NCI-H460 (cell line): ENCODE data around the gene IMPDH2. TPM values are rescaled to one million over a fixed set of nuclear protein-coding genes. Genes with fewer than 3 reads are reported as not detected.

Source experiments
- DNase-seq: peaks from one replicate; pipeline ENCODE4 v3.0.0-alpha.2; 2016; ENCODE audit warnings: low read depth; ENCODE audit errors: extremely low read depth
- polyA plus RNA-seq: library from polyadenylated mRNA; depleted of rRNA; stranded (reverse); fragments of >200 nt; gene quantifications from 2 replicates; pipeline ENCODE4 v1.2.3, GENCODE V29; 2014; cell fraction: nucleus; rRNA removed
- total RNA-seq: library from RNA; depleted of rRNA; stranded (reverse); fragments of >200 nt; shearing (Covaris generic); gene quantifications from 2 replicates; pipeline ENCODE4 v1.2.3, GENCODE V29; 2014; rRNA removed

Gene IMPDH2
- 496 and 547 TPM in 2 replicates for total RNA-seq
- polyA plus RNA-seq = 290 and 370 TPM in 2 replicates

DNA sequence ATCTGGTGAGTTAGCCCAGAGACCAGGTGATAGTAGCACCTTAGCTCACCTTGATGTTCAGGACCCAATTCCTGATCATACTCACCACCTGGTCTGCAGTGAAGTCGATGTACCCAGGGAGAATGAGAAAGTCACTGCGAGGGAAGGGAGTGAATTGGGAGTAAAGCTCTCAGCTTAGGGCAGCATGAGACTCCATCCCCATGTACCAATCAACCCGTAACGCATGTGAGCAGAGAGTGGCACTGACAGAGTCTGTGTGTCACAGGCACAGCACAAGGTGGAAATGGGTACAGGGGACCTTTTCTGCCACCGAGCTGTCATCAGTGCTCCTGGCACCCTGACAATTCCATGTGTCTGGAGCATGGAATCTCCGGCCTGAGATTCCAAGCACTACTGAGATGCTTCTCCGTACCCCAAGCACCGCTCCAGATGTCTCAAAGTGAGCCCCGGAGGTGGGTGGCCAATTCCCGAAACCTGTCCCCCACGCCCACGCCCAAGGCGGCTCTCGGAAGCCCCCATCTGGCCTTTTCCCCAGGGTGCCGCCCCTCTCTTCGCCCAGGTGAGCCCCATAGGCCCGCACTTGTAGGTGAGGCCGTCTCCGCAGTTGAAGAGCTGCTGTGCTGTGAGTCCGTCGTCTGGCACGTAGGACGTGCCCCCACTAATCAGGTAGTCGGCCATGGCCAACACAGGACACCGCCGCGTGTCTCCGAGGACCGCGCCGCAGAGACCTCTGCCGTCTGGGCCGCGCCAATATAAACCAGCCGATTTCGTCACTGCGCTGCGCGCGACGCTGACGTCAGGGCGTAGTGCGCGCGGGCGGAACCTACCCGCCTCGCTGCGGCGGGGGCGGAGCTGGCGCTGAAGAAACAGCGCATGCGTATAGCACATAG is at the start of gene IMPDH2:
Gene IMPDH2, minus strand, starts transcription at position 726 of the 890 bp plus-strand sequence. Its CDS starts 48 bp downstream, at position 678.
- DNase-seq = peak; percentile 87

DNA sequence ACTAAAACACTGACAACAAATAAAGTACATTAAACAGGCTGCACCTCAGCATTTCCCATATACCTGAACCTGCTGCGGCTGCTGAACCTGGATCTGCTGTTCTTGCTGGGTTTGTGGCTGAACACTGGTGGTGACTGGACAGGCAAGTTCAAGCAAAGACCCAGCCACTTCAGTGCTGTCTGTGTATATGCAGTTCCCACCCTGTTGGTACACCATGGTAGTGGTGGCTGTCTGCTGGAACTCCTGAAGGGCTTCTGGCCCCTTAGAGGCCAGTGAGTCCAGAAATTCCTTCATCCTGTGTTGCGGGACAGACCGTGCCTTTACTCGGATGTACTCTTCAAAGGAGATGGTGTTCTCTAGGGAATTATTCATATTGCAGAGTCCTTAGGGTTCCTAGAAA is 47.4 kb upstream of the IMPDH2 start:
- no peak for DNase-seq

DNA sequence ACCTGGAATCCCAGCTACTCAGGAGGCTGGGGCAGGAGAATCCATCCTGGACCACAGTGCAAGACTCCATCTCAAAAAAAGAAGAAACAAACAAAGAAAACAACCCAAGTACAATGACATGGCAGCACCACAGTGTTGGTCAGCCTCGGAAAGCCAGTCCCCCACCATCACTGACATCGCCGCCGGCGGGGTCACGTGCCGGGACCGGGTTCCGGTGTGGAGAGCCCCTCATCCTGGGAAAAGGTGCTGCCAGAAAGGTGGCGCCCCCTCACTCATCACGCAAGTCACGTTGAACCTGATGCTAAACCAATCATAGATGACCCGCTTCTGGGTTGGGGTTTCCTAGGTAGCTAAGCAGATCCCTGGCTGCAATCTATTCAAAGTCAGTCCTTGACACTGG is 46.9 kb upstream of the IMPDH2 start:
- no peak for DNase-seq

DNA sequence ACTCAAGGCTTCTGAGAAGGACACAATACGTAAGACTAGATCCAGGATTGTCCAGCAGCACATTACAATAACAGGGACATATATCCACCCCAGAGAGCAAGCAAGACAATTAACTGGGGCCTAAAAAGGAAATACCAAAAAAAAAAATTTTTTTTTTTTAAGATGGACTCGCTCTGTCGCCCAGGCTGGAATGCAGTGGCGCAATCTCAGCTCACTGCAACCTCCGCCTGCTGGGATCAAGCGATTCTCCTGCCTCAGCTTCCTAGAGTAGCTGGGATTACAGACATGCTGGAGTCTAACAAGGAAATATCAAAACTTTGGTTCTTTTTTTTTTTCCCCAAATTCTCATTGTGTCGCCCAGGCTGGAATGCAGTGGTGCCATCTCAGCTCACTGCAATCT is 28.8 kb upstream of the IMPDH2 start:
- no peak for DNase-seq

DNA sequence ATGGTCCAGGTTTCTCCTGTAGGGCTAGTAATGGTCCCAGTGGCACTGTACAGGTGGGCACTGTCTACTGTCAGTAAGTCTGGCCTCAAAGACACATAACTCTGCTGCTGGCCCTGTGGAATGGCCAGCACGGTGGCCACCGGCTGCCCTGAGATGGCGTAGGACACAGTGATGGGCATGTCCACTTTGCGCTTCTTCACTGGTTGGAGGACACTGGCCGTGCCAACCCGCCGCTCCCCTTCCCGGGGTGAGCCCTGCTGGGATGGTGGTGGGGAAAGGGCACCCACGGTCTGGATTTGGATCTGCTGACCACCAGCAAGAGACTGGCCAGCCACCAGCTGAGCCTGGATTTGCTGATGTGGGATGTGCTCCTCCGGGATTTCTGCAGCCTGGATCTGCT is 28.1 kb upstream of the IMPDH2 start:
- no peak for DNase-seq

DNA sequence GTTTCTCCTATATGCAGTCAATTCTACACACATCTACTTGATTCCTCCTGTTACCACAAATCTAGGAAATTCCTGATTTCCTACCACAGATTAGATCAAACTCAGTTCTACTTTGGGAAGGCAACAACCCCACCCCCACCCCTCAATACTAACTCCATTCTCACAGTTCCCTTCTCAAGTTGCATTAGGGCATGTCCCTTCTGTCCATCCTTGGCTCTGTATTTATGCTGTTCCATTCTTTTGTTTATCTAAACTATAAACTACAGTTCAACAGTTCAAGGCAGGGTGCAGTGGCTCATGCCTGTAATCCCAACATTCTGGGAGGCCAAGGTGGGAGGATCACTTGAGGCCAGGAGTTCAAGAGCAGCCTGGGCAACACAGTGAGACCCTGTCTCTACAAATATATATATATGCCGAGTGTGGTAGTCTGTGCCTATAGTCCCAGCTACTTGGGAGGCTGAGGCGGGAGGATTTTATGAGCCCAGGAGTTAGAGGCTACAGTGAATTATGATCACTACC is 25.2 kb upstream of the IMPDH2 start:
- no peak for DNase-seq

DNA sequence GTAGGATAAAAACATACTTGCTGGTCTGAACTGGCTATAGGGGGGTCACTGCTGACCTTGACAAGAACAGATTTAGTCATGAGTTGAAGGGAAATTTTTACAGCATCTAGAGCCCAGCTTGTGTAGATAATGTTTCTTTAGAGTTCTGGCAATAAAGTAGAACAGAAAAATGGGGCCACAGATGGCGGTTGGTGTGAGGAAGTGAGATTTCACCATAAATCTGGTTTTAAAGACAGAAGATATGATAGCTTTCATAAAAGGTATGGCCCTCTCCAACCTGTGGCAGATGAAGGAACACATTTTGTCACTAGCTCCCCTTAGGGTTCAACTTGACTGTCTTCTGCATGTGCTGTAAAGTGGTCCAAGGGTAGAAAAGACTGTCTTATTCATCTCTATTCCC is 24.3 kb upstream of the IMPDH2 start:
- no peak for DNase-seq

DNA sequence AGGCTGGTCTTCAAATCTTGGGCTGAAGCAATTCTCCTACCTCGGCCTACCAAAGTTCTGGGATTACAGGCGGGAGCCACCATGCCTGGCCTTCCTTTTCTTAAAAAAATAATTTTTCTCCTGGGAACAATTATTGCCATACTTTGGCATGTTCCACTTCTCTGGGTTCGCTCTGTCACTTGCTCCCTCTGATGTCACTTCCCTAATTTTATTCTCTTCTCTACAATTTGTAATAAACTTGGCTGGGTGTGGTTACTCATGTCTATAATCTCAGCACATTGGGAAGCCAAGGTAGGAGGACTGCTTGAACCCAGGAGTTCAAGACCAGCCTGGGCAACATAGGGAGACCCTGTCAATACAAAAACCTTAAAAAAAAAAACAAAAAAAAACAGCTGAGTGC is 6.1 kb upstream of the IMPDH2 start:
- no peak for DNase-seq

DNA sequence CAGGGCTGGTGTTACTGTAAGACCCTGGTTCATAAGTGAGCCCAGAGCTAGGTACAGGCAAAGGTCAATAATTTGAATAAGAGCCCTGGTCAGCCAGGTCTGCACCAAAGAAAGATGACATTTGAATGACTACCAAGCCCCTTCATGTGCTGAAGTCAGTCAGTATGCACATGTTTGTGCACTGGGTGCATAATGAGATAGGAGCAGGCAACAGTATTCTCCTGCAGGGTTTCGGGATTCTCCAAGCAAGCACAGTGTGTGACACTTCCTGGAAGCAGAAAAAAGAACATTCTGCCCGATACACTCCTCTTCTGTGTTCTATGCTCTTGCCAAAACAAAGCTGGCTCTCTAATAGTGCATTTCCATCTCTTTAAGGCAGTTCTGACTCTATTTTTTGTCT is 5.5 kb upstream of the IMPDH2 start:
- DNase-seq = no peak

DNA sequence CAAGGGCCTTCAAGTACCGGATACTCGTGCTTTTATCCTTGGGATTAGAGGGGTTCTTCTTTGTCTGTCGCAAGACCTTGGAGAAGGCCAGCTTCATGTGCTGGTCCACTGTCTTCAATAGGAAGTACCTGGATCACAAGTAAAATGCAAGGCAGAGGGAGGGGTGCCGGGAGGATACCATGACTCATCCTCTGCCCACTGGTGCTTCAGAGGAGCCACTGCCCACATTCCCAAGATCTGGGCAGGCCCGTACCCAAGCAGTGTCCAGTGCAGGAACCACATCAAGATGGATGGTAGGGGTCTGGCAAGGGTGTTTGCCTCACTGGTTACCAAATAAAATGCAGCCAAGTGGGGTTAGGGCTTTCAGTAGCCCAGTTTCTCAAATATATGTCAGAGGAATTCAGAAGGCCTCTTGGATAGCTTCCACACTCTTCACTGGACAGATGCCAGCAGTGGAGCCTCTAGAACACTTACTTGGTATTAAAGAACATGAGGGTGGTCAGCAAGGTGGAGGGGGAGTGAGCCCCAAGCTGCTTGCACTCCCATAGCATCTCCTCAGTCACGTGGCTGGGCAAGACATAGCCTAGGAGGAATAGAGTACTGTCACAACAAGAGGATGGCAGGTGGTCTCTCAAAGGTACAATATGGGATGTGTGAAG is 3.6 kb upstream of the IMPDH2 start:
- no peak for DNase-seq

DNA sequence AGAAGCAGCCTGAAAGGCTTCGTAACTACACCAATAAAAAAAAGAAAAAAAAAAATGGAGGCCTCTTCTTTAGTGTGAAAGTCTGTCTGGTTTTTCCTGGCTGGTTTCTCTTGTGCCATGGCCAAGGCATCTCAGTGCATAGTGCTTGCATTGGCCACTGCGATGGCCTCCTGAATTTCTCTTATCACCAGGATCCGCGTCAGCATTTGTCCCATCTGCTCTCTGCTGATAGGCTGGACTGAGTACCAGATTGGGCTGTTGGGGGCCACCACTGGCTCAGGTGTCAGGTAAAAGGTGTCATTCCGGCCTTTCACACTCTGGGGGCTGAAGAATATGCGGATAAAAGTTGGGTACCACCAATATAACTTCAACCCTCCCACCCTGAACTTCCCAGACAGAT is 1.1 kb upstream of the IMPDH2 start:
- no peak for DNase-seq

DNA sequence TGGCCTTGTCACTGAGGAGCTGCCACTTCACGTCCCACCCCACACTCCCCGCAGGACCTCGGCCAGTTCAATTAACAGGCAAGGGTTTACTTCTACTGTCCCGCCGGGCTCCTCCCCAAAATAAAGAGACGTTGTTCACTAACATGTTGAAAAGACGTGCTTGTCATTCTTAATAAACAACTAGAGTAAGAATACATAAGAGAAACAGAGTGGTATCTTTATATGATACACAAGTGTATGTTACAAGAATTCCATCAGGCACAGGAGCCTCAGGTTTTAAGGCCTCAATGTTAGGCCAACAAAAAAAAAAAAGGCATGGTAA is 326 bp upstream of the IMPDH2 start:
- no peak for DNase-seq

DNA sequence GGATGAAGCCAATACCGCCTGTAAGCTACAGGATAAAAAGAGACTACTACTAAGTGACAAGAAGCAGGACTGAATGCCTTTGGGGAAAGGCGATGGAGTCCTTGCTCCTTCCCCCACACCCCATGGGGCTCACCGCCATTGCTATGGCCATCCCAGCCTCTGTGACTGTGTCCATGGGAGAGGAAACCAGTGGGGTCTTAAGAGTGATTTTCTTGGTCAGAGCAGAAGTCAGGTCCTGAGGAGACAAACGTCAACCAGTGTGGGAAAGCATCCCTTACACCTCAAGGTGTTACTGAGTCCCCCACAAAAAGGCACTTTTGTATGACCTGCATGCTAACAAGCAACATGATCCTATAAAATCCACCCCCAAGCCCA is 913 bp downstream of the IMPDH2 start:
- no peak for DNase-seq

DNA sequence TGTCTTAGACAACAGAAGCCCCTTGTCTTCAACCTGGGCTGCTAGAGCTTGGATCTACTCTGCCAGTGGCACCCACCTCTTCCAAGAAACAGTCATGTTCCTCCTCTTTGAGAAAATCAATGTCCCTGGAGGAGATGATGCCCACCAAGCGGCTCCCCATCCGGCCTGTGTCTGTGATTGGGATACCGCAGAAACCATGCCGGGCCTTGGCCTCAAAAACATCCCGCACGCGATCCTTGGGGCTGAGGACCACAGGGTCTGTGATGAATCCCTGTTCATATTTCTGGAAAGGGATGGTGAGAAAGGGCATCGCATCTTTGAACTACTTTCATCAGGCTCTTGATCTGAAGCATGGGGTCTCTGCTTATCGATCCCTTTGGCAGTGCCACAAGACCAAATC is 1.6 kb downstream of the IMPDH2 start:
- no peak for DNase-seq

DNA sequence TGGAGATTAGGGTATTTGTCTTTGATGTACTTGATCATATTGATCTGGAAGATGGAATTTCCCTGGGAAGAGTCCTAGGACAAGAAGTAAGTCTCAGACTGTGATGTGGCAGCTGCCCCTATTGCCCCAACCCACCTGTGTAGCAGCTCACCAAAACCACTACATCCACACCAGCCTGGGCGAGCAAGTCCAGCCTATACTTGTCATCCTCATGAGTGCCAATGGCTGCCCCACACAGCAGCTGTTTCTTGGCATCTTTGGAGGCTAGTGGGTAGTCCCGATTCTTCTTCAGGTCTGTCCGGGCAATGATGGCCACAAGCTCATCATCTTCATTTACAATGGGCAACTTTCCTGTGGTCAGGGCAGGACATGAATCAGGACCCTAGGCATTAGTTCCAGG is 2.7 kb downstream of the IMPDH2 start:
- DNase-seq = no peak

DNA sequence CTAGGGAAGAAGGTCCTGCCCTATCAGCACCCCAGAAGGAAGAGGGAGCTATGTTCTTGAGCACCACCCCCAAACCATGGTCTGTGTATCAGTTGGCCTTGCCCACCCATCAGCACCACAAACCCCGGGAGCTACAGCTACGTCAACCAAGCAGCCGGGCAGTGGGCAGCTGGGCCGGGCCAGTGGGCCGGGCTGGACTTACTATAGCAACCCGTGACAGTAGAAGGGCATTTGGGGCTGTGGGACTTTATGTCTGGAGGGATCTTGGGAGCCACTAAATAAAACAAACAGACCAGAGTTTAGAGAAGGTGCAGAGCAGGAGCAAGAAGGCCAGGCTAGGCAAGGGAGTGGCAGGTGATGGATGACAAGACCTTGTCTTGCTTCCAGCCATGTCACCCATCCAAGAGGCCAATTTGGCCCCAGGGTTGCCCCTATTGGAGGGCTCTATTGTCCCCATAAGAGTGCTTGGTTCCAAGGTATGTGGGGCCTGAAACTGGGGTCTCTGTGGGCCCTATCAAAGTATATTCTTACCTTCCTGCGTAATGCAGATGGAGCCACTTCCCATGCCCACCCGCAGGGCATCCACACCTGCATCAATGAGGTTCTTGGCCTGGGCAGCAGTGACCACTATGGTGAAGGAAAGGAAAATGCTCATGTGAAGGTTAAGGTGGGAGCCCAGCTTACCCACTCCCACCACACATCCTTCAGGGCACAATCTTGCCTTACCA is 3.2 kb downstream of the IMPDH2 start:
- DNase-seq = no peak

DNA sequence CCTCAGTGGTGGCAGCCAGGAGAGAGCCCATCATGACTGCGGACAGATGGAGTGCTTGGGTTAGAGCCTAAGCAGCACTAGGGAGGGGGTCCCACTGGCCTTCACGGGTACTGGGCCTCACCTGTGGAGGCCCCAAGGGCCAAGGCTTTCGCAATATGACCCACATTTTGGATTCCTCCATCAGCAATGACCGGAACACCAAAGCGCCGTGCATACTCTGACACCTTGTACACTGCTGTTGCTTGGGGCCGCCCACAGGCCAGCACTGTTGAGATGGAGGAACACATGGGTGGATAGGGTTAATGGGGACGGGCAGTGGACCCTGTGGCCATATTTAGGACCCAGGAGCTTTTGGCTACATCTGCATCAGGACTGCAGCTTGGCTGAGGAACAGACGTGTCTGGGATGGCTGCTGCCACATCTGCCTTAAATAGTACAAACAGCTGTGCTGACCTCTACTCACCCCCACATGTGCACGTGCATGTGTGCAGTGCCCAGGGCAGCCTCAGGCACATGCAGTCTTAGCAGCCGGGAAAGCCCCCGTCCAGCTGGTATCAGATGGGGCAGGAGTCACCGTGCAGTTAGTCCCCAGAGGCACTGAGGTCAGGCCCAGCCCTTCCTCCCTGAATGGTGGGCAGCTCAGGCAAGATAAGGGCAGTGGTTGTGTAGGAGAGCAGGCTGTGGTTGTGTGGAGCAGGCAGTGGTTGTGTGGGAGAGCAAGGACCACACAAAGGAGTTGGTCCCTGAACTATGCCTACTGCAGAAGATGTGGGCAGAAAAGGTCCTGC is 4.0 kb downstream of the IMPDH2 start:
- no peak for DNase-seq

DNA sequence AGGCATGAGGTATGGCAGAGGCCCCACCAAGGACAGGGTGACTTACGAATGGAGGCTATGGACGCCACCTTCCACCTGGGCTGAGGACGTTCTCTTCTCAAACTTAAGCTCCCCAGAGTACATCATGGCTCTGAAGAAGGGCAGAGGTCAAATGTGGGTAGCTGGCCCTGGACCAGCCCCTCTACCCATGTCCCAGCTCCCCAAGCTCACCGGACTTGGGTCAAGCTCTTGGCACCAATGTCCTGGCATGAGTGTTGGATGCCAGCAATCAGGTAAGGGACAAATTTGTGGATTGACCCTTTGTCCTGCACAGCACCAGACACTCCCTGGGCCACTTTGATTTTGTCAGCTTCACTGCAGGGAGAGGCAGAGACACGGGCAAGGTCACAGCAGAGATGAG is 4.7 kb downstream of the IMPDH2 start:
- DNase-seq = no peak

DNA sequence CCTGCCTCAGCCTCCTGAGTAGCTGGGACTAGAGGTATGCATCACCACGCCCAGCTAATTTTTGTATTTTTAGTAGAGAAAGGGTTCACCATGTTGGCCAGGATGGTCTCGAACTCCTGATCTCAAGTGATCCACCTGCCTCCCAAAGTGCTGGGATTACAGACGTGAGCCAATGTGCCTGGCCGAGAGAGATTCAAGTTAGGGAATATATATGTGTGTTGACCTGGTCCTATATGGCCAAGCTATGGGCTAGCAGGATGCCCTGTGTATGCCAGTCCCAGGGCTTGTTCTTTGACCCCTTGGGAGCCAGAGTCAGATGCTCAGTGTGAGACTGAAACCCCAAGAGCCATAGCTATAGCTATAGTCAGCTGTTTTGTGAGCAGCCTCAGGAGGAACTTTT is 5.4 kb downstream of the IMPDH2 start:
- DNase-seq = no peak

DNA sequence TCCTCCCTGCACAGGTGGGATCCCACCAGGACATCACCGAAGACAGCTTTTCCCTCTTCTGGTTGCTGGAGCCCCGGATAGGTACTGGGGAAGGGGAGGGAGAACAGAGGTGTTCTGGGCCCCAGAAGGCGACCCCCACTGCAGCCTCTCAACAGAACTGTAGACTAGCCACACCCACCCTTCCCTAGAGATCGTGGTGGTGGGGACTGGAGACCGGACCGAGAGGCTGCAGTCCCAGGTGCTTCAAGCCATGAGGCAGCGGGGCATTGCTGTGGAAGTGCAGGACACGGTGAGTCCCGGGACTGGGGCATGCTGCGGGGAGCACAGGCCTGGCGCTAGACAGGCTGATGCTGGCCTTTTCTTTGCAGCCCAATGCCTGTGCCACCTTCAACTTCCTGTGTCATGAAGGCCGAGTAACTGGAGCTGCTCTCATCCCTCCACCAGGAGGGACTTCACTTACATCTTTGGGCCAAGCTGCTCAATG is 6.5 kb downstream of the IMPDH2 start:
- DNase-seq = no peak
